ENCODE data around the gene RENBP. TPM values are rescaled to one million over a fixed set of nuclear protein-coding genes. Genes with fewer than 3 reads are reported as not detected.

Gene RENBP
- total RNA-seq, 4 donors from 2014 or later, result 0.45 to 7.6 (median 3.1) TPM; not detected in 1

Small RNA genes within 50 kb of the gene (small RNA-seq; reads per million reads assigned to genes)
- gene MIR3202-1, result 0 to 0.45 (median 0.21) reads per million in 4 donors

Other genes starting within 250 kb of the RENBP start
- 100 to 1,000 TPM in 3 of 4 donors, 10 to 100 TPM in 1; 99.2 to 180 (median 142) TPM for gene BCAP31, start 220.3 kb downstream of the RENBP start, total RNA-seq
- gene ABCD1, start 219.8 kb downstream of the RENBP start, total RNA-seq, result 1 to 10 TPM; 1.8 to 5.0 (median 3.5) TPM
- 10 to 100 TPM in 1 of 4 donors, 1 to 10 TPM in 3; 3.2 to 13.4 (median 6.9) TPM for gene PLXNB3, start 180.4 kb downstream of the RENBP start, total RNA-seq
- gene SRPK3, start 163.6 kb downstream of the RENBP start, total RNA-seq, result under 1 TPM in 3 of 4 donors, not detected in 1; 0.09 to 0.38 (median 0.15) TPM
- 10 to 100 TPM; 60.7 to 67.8 (median 64.1) TPM for gene IDH3G, start 150.3 kb downstream of the RENBP start, total RNA-seq
- 100 to 1,000 TPM; 131 to 257 (median 159) TPM for gene SSR4, start 150.0 kb downstream of the RENBP start, total RNA-seq
- gene PDZD4, start 114.1 kb downstream of the RENBP start, total RNA-seq, result 1 to 10 TPM in 3 of 4 donors, under 1 TPM in 1; 0.97 to 3.4 (median 1.9) TPM
- 1 to 10 TPM in 2 of 4 donors, under 1 TPM in 2; 0.35 to 3.2 (median 1.3) TPM for gene L1CAM, start 58.5 kb downstream of the RENBP start, total RNA-seq
- gene AVPR2, start 40.0 kb downstream of the RENBP start, total RNA-seq, result 1 to 10 TPM in 1 of 4 donors, under 1 TPM in 3; 0.19 to 1.3 (median 0.29) TPM
- 10 to 100 TPM in 1 of 4 donors, 1 to 10 TPM in 3; 3.9 to 18.3 (median 7.6) TPM for gene ARHGAP4, start 18.4 kb downstream of the RENBP start, total RNA-seq
- gene NAA10, start 9.6 kb downstream of the RENBP start, total RNA-seq, result 10 to 100 TPM; 42.5 to 92.5 (median 87.6) TPM
- gene HCFC1, start 27.2 kb upstream of the RENBP start, total RNA-seq, result 10 to 100 TPM; 22.2 to 54.0 (median 37.0) TPM
- 1 to 10 TPM; 2.5 to 4.1 (median 3.8) TPM for gene TMEM187, start 28.1 kb upstream of the RENBP start, total RNA-seq
- gene IRAK1, start 75.3 kb upstream of the RENBP start, total RNA-seq, result 100 to 1,000 TPM in 2 of 4 donors, 10 to 100 TPM in 2; 73.5 to 117 (median 96.8) TPM
- 10 to 100 TPM; 17.7 to 38.7 (median 25.4) TPM for gene MECP2, start 153.1 kb upstream of the RENBP start, total RNA-seq
- not detected for gene OPN1LW, start 199.6 kb upstream of the RENBP start, total RNA-seq
- gene OPN1MW, start 238.0 kb upstream of the RENBP start, total RNA-seq, result not detected